Measurements from ENCODE around the gene ST6GAL2.

Gene ST6GAL2

DNA sequence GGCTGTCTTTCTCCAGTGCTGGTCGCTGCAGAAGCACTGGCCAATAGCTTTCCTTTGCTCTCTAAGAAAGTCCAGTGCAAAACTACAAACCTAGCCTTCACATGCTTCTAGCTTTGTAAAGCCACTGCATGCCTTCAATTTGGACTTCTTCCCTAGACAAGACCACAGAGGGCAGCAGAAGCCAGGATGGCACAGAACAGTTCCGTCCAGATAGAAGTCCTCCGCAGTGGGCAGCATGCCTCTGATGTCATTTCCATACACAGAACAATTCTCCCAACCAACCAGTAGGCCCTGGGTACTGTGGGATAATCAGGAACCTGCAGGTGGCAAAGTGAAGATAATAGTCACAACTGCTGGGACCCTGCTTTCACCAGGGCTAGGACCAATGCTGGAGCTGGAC is 3.3 kb downstream of the ST6GAL2 start:
- no peak for TF ChIP-seq JUND (IDR thresholded peaks at IDR 0.05; ENCODE audit: low read depth)
- DNase-seq (ENCODE audit: low read depth in 1 of 2, low spot score in 1 of 2): no peak
- in situ Hi-C loops (cut with HindIII; ENCODE audit: low pct_unique_long_range_greater_than_20kb, low sequenced_read_pairs): no loop called here

DNA sequence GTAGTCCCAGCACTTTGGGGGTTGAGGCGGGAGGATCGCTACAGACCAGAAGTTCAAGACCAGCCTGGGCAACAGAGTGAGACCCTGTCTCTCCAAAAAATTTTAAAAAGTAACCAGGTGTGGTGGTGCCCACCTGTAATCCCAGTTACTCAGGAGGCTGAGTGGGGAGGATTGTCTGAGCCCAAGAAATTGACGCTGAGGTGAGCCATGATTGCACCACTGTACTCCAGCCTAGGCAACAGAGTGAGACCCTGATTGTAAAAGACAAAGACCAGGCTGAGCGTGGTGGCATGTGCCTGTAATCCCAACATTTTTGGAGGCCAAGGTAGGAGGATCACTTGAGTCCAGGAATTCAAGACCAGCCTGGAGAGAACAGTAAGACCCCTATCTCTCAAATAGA is 7.8 kb downstream of the ST6GAL2 start:
- no peak for DNase-seq (ENCODE audit: low read depth in 1 of 2, low spot score in 1 of 2)
- TF ChIP-seq JUND (IDR thresholded peaks at IDR 0.05; ENCODE audit: low read depth): no peak
- in situ Hi-C loops (cut with HindIII; ENCODE audit: low pct_unique_long_range_greater_than_20kb, low sequenced_read_pairs): no loop called here

DNA sequence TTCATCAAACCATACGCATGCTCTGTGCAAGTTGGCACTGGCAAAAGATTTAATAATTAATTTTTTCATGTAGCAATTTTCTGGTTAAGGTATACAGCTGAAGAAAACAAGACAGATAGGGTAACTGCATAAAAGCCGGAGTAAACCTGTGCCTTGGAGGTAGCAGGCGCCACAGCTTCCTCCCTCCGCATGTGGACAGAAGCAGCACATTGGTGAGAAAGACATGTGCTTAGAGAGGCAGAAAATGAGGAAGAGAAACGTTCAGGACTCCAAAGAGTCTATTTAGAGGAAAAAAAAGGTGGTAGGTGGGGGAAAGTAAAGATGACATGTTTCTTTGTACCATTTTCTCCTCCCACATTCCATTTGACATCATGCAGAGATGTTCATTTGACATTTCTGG is 9.3 kb downstream of the ST6GAL2 start:
- no peak for TF ChIP-seq JUND (IDR thresholded peaks at IDR 0.05; ENCODE audit: low read depth)
- in situ Hi-C loops (cut with HindIII; ENCODE audit: low pct_unique_long_range_greater_than_20kb, low sequenced_read_pairs): no loop called here
- no peak for DNase-seq (ENCODE audit: low read depth in 1 of 2, low spot score in 1 of 2)

DNA sequence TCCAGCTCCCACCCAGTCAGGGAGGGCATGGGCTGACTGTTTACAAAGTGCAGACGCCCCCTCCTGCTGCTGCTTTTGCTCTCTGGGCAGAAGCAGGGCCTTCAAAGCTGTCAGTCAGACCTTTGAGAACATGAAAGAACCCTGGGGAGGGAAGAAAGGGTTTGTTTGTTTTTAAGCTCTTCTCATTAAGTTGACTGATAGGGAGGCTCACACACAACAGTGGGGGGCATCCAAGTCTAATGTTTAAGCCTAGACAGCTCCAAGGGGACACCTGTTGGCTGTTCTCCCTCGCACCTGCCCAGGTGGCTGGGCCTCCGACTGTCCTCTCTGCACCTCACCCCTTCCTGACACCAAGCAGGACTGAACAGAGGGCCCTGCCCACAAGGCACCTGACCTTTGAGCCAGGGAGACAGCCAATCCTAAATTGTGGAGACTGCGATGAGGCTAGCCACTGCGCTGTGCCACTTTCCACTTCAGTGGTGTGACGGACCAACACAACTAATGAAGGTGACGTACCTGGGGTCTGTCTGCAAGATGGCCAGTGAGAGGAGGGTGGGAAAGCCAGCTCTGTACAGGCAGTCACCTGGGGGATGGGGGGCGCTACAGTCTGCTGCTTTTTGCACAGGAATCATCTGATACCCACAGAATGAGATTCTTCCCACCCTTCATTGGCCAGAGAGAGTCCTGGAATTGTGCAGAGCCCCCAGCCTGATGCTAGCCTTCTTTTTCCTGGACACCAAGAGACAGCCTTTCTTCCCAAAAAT is 16.3 kb downstream of the ST6GAL2 start:
- in situ Hi-C loops (cut with HindIII; ENCODE audit: low pct_unique_long_range_greater_than_20kb, low sequenced_read_pairs): no loop called here
- no peak for TF ChIP-seq JUND (IDR thresholded peaks at IDR 0.05; ENCODE audit: low read depth)
- DNase-seq (ENCODE audit: low read depth in 1 of 2, low spot score in 1 of 2): no peak

DNA sequence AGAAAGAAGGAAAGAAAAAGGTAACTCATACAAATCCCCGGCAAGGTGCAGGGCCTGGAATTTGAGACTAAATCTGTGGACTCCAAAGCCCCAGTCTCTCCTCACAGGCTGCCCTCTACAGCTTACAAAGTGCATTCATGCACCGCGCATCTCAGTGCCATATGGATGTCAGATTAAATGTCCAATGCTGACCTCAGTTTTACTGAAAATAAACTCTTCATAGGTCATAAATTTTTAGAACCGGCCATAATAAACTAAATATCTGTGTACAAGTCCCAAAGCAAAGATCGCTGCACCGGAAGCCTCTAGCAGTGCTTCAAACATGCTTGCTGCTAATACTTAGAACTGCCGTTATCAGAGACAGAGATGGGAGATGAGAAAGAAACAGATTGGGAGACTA is 17.7 kb downstream of the ST6GAL2 start:
- in situ Hi-C loops (cut with HindIII; ENCODE audit: low pct_unique_long_range_greater_than_20kb, low sequenced_read_pairs): no loop called here
- DNase-seq (ENCODE audit: low read depth in 1 of 2, low spot score in 1 of 2): no peak
- no peak for TF ChIP-seq JUND (IDR thresholded peaks at IDR 0.05; ENCODE audit: low read depth)

DNA sequence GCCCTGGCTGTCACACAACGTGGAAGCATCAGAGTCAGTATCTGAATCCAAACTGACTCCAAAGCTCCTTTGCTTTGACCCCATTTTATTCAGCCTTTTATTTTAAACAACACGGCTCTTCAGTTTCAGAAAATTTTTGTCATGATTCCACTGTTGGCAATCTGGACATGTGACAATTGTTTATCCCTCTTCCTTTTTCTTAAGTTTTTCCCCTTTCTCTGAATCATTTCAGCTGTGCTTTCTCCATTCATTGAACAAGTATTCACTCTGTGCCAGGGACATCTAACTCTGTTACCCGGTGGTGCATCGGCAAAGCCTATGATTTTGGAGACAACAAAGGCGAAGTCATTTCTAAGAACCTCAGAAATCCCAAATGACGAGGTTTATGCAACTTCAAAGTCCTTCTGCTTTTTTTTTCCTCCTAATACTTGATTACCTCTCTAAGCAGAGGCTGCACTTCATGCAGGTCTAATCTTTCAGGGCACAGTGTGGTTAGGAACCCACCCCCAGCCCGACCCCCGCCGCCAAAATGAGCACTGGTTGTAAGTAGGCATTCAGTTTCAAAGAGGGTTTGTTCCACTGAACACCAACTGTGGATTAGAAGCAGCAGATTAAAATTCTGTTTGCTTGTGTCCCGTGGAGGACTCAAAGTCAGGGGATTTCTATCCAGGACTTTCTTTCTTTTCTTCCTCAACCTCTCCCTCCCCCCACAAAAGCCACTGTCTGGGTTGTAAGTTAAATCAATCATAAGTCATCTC is 18.6 kb downstream of the ST6GAL2 start:
- no peak for TF ChIP-seq JUND (IDR thresholded peaks at IDR 0.05; ENCODE audit: low read depth)
- no peak for DNase-seq (ENCODE audit: low read depth in 1 of 2, low spot score in 1 of 2)
- in situ Hi-C loops (cut with HindIII; ENCODE audit: low pct_unique_long_range_greater_than_20kb, low sequenced_read_pairs): no loop called here

DNA sequence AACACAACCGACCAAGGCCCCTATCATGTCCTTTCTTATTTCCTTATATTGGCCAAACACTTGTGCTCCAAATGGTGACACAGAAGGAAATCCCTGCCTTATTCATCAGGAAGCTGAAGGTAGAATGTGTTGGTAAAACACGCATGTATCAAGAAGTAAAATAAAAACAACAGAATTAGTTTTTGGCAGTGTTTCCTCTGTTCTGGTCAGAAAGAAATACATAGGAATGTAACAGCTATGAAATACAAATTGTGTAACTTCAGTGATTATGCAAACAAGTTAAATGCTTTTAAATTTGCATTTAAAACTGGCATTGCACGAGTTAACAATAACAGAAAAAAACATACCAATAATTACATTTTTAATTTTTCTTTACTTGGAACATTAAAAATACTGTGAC is 19.3 kb downstream of the ST6GAL2 start:
- no peak for DNase-seq (ENCODE audit: low read depth in 1 of 2, low spot score in 1 of 2)
- TF ChIP-seq JUND (IDR thresholded peaks at IDR 0.05; ENCODE audit: low read depth): no peak
- in situ Hi-C loops (cut with HindIII; ENCODE audit: low pct_unique_long_range_greater_than_20kb, low sequenced_read_pairs): no loop called here

DNA sequence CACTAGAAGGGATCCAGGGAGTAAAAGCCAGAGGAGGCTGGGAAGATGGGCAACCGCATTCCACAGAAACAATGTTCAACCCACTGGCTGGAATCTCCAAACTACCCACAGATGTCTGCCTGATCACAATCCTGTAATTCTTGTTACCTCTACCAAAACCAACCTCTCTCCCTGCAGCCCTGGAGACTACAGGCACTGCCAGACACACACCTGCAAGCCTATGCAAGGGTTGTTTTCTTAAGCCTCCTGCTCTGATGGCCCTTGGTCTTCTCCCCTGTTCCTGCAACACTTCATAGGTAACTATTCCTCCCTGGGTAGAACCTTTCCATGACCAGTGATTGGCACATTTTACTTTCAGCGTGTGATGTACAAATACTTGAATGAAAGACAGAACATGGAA is 21.9 kb downstream of the ST6GAL2 start:
- no peak for TF ChIP-seq JUND (IDR thresholded peaks at IDR 0.05; ENCODE audit: low read depth)
- DNase-seq (ENCODE audit: low read depth in 1 of 2, low spot score in 1 of 2): no peak
- in situ Hi-C loops (cut with HindIII; ENCODE audit: low pct_unique_long_range_greater_than_20kb, low sequenced_read_pairs): no loop called here

DNA sequence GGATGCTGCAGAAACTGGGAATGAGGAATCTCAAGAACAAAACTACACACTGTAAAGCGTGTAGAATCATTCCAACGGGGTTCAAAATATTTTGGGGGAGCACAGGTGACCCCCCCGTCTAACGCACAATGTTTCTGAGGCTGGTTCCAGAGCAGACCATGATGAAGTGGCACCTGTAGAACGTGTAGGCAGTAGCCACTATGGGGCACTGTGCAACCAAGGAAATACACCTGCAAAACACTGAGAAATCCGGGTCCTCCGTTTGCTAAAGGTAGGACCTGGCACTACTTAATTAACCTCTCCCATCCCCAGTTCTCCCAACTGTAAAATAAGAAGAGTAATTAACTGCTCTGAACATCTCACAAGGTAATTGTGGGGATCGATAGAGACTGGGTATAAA is 22.6 kb downstream of the ST6GAL2 start:
- peak in 1 of 2 experiments; percentile 31 for DNase-seq (ENCODE audit: low read depth in 1 of 2, low spot score in 1 of 2)
- no peak for TF ChIP-seq JUND (IDR thresholded peaks at IDR 0.05; ENCODE audit: low read depth)
- in situ Hi-C loops (cut with HindIII; ENCODE audit: low pct_unique_long_range_greater_than_20kb, low sequenced_read_pairs): no loop called here

DNA sequence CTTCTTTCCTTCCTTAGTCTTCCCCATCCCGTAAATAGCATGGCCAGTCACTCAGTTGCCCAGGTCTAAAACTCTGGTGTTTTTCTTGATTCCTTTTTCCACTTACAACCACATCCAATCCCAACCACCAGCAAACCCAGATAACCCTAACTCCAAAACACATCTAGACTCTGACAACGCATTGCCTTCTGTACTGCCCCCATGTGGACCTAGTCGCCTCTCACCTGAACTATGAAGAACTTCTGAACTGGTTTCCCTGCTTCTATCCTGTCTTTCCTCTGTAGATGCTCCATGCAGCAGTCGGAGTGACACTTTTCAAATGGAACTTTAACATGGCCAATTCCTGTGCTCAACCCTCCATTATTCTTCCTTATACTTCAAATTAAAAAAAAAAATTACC is 26.5 kb downstream of the ST6GAL2 start:
- no peak for DNase-seq (ENCODE audit: low read depth in 1 of 2, low spot score in 1 of 2)
- in situ Hi-C loops (cut with HindIII; ENCODE audit: low pct_unique_long_range_greater_than_20kb, low sequenced_read_pairs): no loop called here
- TF ChIP-seq JUND (IDR thresholded peaks at IDR 0.05; ENCODE audit: low read depth): no peak

DNA sequence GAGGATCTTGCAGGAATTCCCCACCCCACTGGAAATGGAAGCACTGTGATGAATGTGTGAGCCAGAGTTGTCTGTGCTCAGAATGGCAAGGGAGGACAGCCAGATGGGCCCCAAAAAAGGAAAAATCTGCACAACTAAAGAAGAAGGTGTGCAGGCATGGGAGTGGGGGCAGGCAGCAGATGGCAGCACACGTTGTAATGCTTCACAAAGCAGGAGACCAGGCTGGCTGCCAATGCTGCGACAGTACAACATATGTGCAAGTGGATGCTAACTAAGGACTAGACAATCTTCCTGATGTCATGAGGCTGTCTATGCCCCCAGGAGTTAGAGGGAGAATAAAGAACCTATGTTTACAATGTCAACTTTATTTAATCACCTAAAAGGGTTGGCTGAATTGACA is 27.2 kb downstream of the ST6GAL2 start:
- in situ Hi-C loops (cut with HindIII; ENCODE audit: low pct_unique_long_range_greater_than_20kb, low sequenced_read_pairs): no loop called here
- no peak for DNase-seq (ENCODE audit: low read depth in 1 of 2, low spot score in 1 of 2)
- TF ChIP-seq JUND (IDR thresholded peaks at IDR 0.05; ENCODE audit: low read depth): no peak

DNA sequence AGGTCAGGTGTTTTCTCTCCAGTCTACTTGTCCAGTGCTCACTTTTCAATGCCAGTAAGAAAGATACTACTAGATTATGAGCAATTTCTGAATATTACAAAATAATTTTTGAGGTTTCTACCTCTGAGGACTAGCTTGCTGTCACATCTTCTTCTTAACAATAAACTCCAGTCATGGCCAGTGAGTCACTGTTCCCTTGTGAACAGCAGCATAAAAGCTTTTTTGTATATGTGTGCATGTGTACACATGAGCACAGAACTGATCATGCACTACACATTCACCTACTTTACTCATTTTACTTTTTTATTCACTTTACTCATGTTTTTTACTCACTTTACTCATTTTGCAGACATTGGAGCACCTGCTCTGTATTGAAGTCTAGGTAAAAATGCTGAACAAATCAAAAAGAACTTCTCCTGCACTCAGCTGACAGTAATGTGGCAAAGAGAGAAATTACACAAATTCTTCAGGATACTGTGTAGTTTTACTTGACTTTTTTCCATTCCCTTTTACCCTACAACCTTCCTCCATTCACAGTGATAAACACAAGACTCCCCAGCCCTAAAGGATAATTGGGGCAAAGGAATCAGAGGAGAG is 28.0 kb downstream of the ST6GAL2 start:
- in situ Hi-C loops (cut with HindIII; ENCODE audit: low pct_unique_long_range_greater_than_20kb, low sequenced_read_pairs): no loop called here
- no peak for DNase-seq (ENCODE audit: low read depth in 1 of 2, low spot score in 1 of 2)
- TF ChIP-seq JUND (IDR thresholded peaks at IDR 0.05; ENCODE audit: low read depth): no peak

DNA sequence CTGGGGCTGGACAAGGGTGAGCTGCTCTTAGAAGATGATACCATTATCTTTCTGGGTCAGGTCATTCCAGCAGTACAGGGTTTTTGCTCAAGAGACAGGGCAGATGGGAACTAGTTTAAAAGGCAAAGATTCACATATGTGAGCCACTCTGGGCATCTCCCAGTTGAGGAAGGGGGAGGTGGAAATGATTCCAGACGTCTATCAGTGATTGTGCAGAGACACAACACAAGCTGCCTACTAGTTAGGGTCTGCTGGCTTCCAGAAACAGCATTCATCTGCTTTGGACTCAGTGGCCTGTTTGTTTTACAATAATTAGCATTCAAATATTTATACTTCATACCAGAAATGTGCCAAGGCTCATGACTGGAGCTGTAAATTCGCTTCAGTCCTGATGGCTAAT is 32.3 kb downstream of the ST6GAL2 start:
- no peak for DNase-seq (ENCODE audit: low read depth in 1 of 2, low spot score in 1 of 2)
- in situ Hi-C loops (cut with HindIII; ENCODE audit: low pct_unique_long_range_greater_than_20kb, low sequenced_read_pairs): no loop called here
- TF ChIP-seq JUND (IDR thresholded peaks at IDR 0.05; ENCODE audit: low read depth): no peak
